Gastrocnemius medialis (tissue), 4 donors: Measurements from ENCODE around the gene KDM3B.

Experiments
- POLR2A ChIP-seq, 2 donors: fragments of 450-650 bp; IDR thresholded peaks; one replicate each; pipeline ENCODE4 v1.6.1; 2017; ENCODE audit warnings: antibody characterized with exemption in 2 of 2, mild to moderate bottlenecking in 2 of 2, moderate library complexity in 2 of 2
- TF ChIP-seq, protein P1 (sequence below), 5 experiments: fragments of 450-650 bp in 3 of 5; fragments of 200-600 bp in 2 of 5; sonication (generic) in 2 of 5; IDR thresholded peaks in 4 of 5; conservative IDR thresholded peaks in 1 of 5; 1 replicate in 4 of 5; 2 replicates in 1 of 5; pipeline ENCODE4 v1.5.1; 2016 to 2019; ENCODE audit warnings: antibody characterized with exemption in 5 of 5, mild to moderate bottlenecking in 3 of 5, moderate library complexity in 3 of 5

DNA sequence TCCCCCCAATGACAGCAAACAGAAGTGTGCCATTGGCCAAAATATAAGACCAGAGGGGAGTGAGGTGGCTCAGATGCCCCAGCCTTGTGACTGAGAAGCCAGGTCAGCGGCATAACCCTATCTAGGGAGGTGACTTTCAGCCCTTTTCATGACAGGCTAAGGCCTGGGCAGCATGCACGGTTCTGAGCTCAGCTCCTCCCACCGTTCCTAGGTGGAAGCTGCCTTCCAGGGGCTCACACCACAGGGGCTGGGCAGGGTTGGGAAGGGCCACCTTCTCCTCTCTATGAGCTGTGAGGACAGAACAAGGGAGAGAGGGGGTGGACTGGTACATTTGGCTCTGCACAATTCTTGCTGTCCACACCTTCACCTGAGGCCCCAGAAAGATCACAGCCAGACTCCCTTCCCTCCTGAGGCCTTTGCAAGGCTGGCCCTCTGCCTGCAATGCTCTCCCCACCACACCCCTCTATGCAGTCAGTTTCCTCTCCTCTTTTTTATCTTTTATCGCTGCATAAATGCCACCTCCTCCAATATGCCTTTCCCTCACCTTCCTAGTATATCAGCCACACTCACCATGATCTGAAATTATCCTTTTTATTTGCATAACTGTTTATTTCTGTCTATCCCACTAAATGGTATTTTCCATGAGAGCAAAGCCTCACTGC lies 107.7 kb downstream of the KDM3B start:
- TF ChIP-seq, protein P1, sequence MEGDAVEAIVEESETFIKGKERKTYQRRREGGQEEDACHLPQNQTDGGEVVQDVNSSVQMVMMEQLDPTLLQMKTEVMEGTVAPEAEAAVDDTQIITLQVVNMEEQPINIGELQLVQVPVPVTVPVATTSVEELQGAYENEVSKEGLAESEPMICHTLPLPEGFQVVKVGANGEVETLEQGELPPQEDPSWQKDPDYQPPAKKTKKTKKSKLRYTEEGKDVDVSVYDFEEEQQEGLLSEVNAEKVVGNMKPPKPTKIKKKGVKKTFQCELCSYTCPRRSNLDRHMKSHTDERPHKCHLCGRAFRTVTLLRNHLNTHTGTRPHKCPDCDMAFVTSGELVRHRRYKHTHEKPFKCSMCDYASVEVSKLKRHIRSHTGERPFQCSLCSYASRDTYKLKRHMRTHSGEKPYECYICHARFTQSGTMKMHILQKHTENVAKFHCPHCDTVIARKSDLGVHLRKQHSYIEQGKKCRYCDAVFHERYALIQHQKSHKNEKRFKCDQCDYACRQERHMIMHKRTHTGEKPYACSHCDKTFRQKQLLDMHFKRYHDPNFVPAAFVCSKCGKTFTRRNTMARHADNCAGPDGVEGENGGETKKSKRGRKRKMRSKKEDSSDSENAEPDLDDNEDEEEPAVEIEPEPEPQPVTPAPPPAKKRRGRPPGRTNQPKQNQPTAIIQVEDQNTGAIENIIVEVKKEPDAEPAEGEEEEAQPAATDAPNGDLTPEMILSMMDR (IDR thresholded peaks at IDR 0.05 in 4 of 5, conservative IDR thresholded peaks at IDR 0.05 in 1 of 5) = no peak
- TF ChIP-seq POLR2A (IDR thresholded peaks at IDR 0.05) = no peak
